ENCODE measurements around the gene PAPOLB.

Gene PAPOLB

GRCh38 chr7:4876586-4876985 lies 14.8 kb upstream of the PAPOLB start:
- DNase-seq: no peak

GRCh38 chr7:4875391-4875790 lies 13.6 kb upstream of the PAPOLB start:
- no peak for DNase-seq

GRCh38 chr7:4873071-4873944 lies 11.5 kb upstream of the PAPOLB start:
- no peak for DNase-seq

- no peak for DNase-seq
These were observed 10.3 kb upstream of the PAPOLB start for GRCh38 chr7:4871930-4872675.

GRCh38 chr7:4871056-4871680 lies 9.3 kb upstream of the PAPOLB start:
- DNase-seq: no peak

- no peak for DNase-seq
These were observed 6.7 kb upstream of the PAPOLB start for GRCh38 chr7:4868493-4868892.

- DNase-seq: no peak
These were observed 5.0 kb upstream of the PAPOLB start for GRCh38 chr7:4866528-4867496.

- no peak for DNase-seq
These were observed 326 bp upstream of the PAPOLB start for GRCh38 chr7:4862156-4862555.

- DNase-seq: no peak
These were observed 603 bp downstream of the PAPOLB start for GRCh38 chr7:4861227-4861626.

- DNase-seq: no peak
These were observed 4.6 kb downstream of the PAPOLB start for GRCh38 chr7:4857189-4857588.

GRCh38 chr7:4856336-4857057 lies 5.3 kb downstream of the PAPOLB start:
- DNase-seq: no peak

- no peak for DNase-seq
These were observed 6.9 kb downstream of the PAPOLB start for GRCh38 chr7:4854916-4855315.

GRCh38 chr7:4851459-4852422 lies 10.1 kb downstream of the PAPOLB start:
- DNase-seq: no peak

GRCh38 chr7:4850262-4850795 lies 11.5 kb downstream of the PAPOLB start:
- no peak for DNase-seq

- peak; percentile 19 for DNase-seq
These were observed 12.4 kb downstream of the PAPOLB start for GRCh38 chr7:4849390-4849789.

- no peak for DNase-seq
These were observed 16.1 kb downstream of the PAPOLB start for GRCh38 chr7:4845740-4846142.

- DNase-seq: peak; percentile 1
These were observed 19.3 kb downstream of the PAPOLB start for GRCh38 chr7:4842319-4843064.

- no peak for DNase-seq
These were observed 20.0 kb downstream of the PAPOLB start for GRCh38 chr7:4841836-4842235.

- DNase-seq: no peak
These were observed 20.6 kb downstream of the PAPOLB start for GRCh38 chr7:4841007-4841784.
